ENCODE measurements around the gene SHANK1. TPM values are rescaled to one million over a fixed set of nuclear protein-coding genes. Genes with fewer than 3 reads are reported as not detected.

SHANK1 gene
- total and polyA plus RNA-seq, 2 donors (not counting 3 experiments of a cell fraction or from before 2014, with no cell fraction given): 0.66 to 1.9 TPM

- H3K36me3 ChIP-seq (ENCODE audit: control insufficient read depth in 2 of 2, extremely low read depth in 1 of 2, insufficient read depth in 2 of 2, low read length in 2 of 2): no peaks in the 10 kb centered on the region
- no peak overlapping the region for H3K4me3 ChIP-seq (replicated peaks in 1 of 3; ENCODE audit: insufficient read depth in 1 of 3, low read depth in 1 of 3, low read length in 3 of 3)
- no peaks in the 10 kb centered on the region for H3K4me1 ChIP-seq (ENCODE audit: control insufficient read depth, extremely low read depth, insufficient read depth, low read length)
- peaks cover 0 to 4% of the 10 kb centered on the region in 2 experiments for H3K27me3 ChIP-seq (ENCODE audit: control insufficient read depth in 2 of 2, insufficient read depth in 2 of 2, low read length in 2 of 2)
- FAIRE-seq: no peak
- POLR2A ChIA-PET: no interaction called here
- H3K4me2 ChIP-seq (ENCODE audit: insufficient read depth, low read length): no peak overlapping the region
- BruUV-seq (replicated peaks): no TSS peak
- no peaks in the 10 kb centered on the region for H4K20me1 ChIP-seq (replicated peaks; ENCODE audit: control insufficient read depth, extremely low read depth, insufficient read depth, low read length)
- H3K9me3 ChIP-seq (replicated peaks; ENCODE audit: control insufficient read depth, insufficient read depth, low read length): no peaks in the 10 kb centered on the region
- CTCF ChIA-PET: interaction anchor here (1.0 to 1.4 kb wide), 3 partner anchors 12 to 40 kb away, joined by 3 to 6 read pairs (median 3); no protein-coding TSS in a partner anchor
- peak; percentile 4 to 20 for TF ChIP-seq CTCF (IDR thresholded peaks at IDR 0.05; ENCODE audit: extremely low read depth in 1 of 2, insufficient read depth in 1 of 2, low read depth in 1 of 2, low read length in 2 of 2)
- peak; percentile 7 for TF ChIP-seq MAX (IDR thresholded peaks at IDR 0.05; ENCODE audit: insufficient read depth, insufficient read length)
- no peak for TF ChIP-seq POLR2A (IDR thresholded peaks at IDR 0.05; ENCODE audit: low read depth, low read length)
- no peak for TF ChIP-seq POLR2AphosphoS5 (IDR thresholded peaks at IDR 0.05; ENCODE audit: insufficient read depth, low read depth, low read length)
- no peak for TF ChIP-seq EZH2 (IDR thresholded peaks at IDR 0.05; ENCODE audit: borderline replicate concordance, low read depth, low read length, severe bottlenecking)
- no peak overlapping the region for H3K9ac ChIP-seq (replicated peaks; ENCODE audit: extremely low read depth, insufficient read depth, low read length)
- no peak for DNase-seq (ENCODE audit: low read depth, low spot score)
- no peaks in the 10 kb centered on the region for H3K79me2 ChIP-seq (ENCODE audit: control insufficient read depth, insufficient read depth, low read length)
- H3K27ac ChIP-seq (ENCODE audit: insufficient read depth, low read depth, low read length): no peak overlapping the region
- no peak overlapping the region for H2AFZ ChIP-seq (ENCODE audit: low read depth, low read length)
- dilution Hi-C loops (cut with MboI; ENCODE audit: extremely low pct_ligation_motif_present, low sequenced_read_pairs): no loop called here
- H3K9me1 ChIP-seq (replicated peaks; ENCODE audit: control insufficient read depth, extremely low read depth, insufficient read depth, low read length): no peaks in the 10 kb centered on the region
- intact Hi-C loops (cut with micrococcal nuclease): no loop called here
These were observed 9.5 kb downstream of the SHANK1 start for GRCh38 chr19:50710094-50710493.

All from endothelial cell of umbilical vein (primary cell).